ENCODE data around the gene WDR91.

Gene WDR91

GRCh38 chr7:135211179-135211945 is at the start of gene WDR91:
Gene WDR91, minus strand, starts transcription at chr7:135211526. Its CDS starts 24 bp downstream, at chr7:135211502.
- Histone ChIP-seq H3K9ac (ENCODE audit: insufficient read length, low read depth) (peak within 1 kb of the TSS; percentile 90), H3K27me3 (ENCODE audit: insufficient read depth, insufficient read length) (peaks cover 9% of the 10 kb centered on the region), H3K4me3 (ENCODE audit: insufficient read length, low read depth) (peak within 1 kb of the TSS; percentile 78), H3K9me3 (ENCODE audit: insufficient read depth, low read length) (no peaks in the 10 kb centered on the region), H3K4me1 (ENCODE audit: insufficient read depth, insufficient read length) (peaks cover 2% of the 10 kb centered on the region), H3K36me3 (ENCODE audit: insufficient read depth, insufficient read length, low read length) (peaks cover 7% of the 10 kb centered on the region)
- no peak for TF ChIP-seq YY1 (IDR thresholded peaks at IDR 0.05; ENCODE audit: insufficient read depth, insufficient read length)
- TF ChIP-seq ZNF274 (IDR thresholded peaks at IDR 0.05; ENCODE audit: low read depth, low read length), result no peak
- no peak for TF ChIP-seq SUZ12 (IDR thresholded peaks at IDR 0.05; ENCODE audit: extremely low read depth, insufficient read depth, insufficient read length)
- peak; percentile 84 for DNase-seq (ENCODE audit: low read depth, low spot score)

GRCh38 chr7:135260470-135260869 is 49.1 kb upstream of the WDR91 start:
- Histone ChIP-seq H3K27me3 (ENCODE audit: insufficient read depth, insufficient read length) (no peaks in the 10 kb centered on the region), H3K9ac (ENCODE audit: insufficient read length, low read depth) (no peak overlapping the region), H3K36me3 (ENCODE audit: insufficient read depth, insufficient read length, low read length) (no peaks in the 10 kb centered on the region), H3K9me3 (ENCODE audit: insufficient read depth, low read length) (peaks cover 17% of the 10 kb centered on the region; the same call in 1 of the 2 replicates), H3K4me3 (ENCODE audit: insufficient read length, low read depth) (no peak overlapping the region), H3K4me1 (ENCODE audit: insufficient read depth, insufficient read length) (peaks cover 3% of the 10 kb centered on the region)
- DNase-seq (ENCODE audit: low read depth, low spot score), result no peak
- TF ChIP-seq YY1 (IDR thresholded peaks at IDR 0.05; ENCODE audit: insufficient read depth, insufficient read length) (no peak), ZNF274 (IDR thresholded peaks at IDR 0.05; ENCODE audit: low read depth, low read length) (no peak), SUZ12 (IDR thresholded peaks at IDR 0.05; ENCODE audit: extremely low read depth, insufficient read depth, insufficient read length) (no peak)

GRCh38 chr7:135259702-135260101 is 48.4 kb upstream of the WDR91 start:
- H3K27me3 ChIP-seq (ENCODE audit: insufficient read depth, insufficient read length), result no peaks in the 10 kb centered on the region
- H3K36me3 ChIP-seq (ENCODE audit: insufficient read depth, insufficient read length, low read length), result no peaks in the 10 kb centered on the region
- peaks cover 17% of the 10 kb centered on the region; the same call in 1 of the 2 replicates for H3K9me3 ChIP-seq (ENCODE audit: insufficient read depth, low read length)
- H3K4me1 ChIP-seq (ENCODE audit: insufficient read depth, insufficient read length), result peaks cover 3% of the 10 kb centered on the region
- H3K9ac ChIP-seq (ENCODE audit: insufficient read length, low read depth), result no peak overlapping the region
- H3K4me3 ChIP-seq (ENCODE audit: insufficient read length, low read depth), result no peak overlapping the region
- no peak for DNase-seq (ENCODE audit: low read depth, low spot score)
- TF ChIP-seq ZNF274 (IDR thresholded peaks at IDR 0.05; ENCODE audit: low read depth, low read length) (no peak), YY1 (IDR thresholded peaks at IDR 0.05; ENCODE audit: insufficient read depth, insufficient read length) (no peak), SUZ12 (IDR thresholded peaks at IDR 0.05; ENCODE audit: extremely low read depth, insufficient read depth, insufficient read length) (no peak)

GRCh38 chr7:135258585-135258984 is 47.3 kb upstream of the WDR91 start:
- Histone ChIP-seq H3K27me3 (ENCODE audit: insufficient read depth, insufficient read length) (no peaks in the 10 kb centered on the region), H3K36me3 (ENCODE audit: insufficient read depth, insufficient read length, low read length) (no peaks in the 10 kb centered on the region), H3K9ac (ENCODE audit: insufficient read length, low read depth) (no peak overlapping the region), H3K4me1 (ENCODE audit: insufficient read depth, insufficient read length) (peaks cover 3% of the 10 kb centered on the region), H3K4me3 (ENCODE audit: insufficient read length, low read depth) (no peak overlapping the region), H3K9me3 (ENCODE audit: insufficient read depth, low read length) (peaks cover 7% of the 10 kb centered on the region; the same call in 1 of the 2 replicates)
- DNase-seq (ENCODE audit: low read depth, low spot score), result no peak
- TF ChIP-seq SUZ12 (IDR thresholded peaks at IDR 0.05; ENCODE audit: extremely low read depth, insufficient read depth, insufficient read length) (no peak), YY1 (IDR thresholded peaks at IDR 0.05; ENCODE audit: insufficient read depth, insufficient read length) (no peak), ZNF274 (IDR thresholded peaks at IDR 0.05; ENCODE audit: low read depth, low read length) (no peak)

- Histone ChIP-seq H3K9me3 (ENCODE audit: insufficient read depth, low read length) (no peaks in the 10 kb centered on the region), H3K4me1 (ENCODE audit: insufficient read depth, insufficient read length) (peaks cover 3% of the 10 kb centered on the region), H3K9ac (ENCODE audit: insufficient read length, low read depth) (no peak overlapping the region), H3K36me3 (ENCODE audit: insufficient read depth, insufficient read length, low read length) (no peaks in the 10 kb centered on the region), H3K4me3 (ENCODE audit: insufficient read length, low read depth) (no peak overlapping the region), H3K27me3 (ENCODE audit: insufficient read depth, insufficient read length) (no peaks in the 10 kb centered on the region)
- TF ChIP-seq SUZ12 (IDR thresholded peaks at IDR 0.05; ENCODE audit: extremely low read depth, insufficient read depth, insufficient read length) (no peak), YY1 (IDR thresholded peaks at IDR 0.05; ENCODE audit: insufficient read depth, insufficient read length) (no peak), ZNF274 (IDR thresholded peaks at IDR 0.05; ENCODE audit: low read depth, low read length) (no peak)
- no peak for DNase-seq (ENCODE audit: low read depth, low spot score)
These were observed 46.5 kb upstream of the WDR91 start for GRCh38 chr7:135257790-135258189.

GRCh38 chr7:135253851-135254771 is 42.8 kb upstream of the WDR91 start:
- H3K27me3 ChIP-seq (ENCODE audit: insufficient read depth, insufficient read length), result no peaks in the 10 kb centered on the region
- no peak for DNase-seq (ENCODE audit: low read depth, low spot score)
- H3K4me3 ChIP-seq (ENCODE audit: insufficient read length, low read depth), result no peak overlapping the region
- H3K4me1 ChIP-seq (ENCODE audit: insufficient read depth, insufficient read length), result peaks cover 2% of the 10 kb centered on the region
- TF ChIP-seq ZNF274 (IDR thresholded peaks at IDR 0.05; ENCODE audit: low read depth, low read length) (no peak), SUZ12 (IDR thresholded peaks at IDR 0.05; ENCODE audit: extremely low read depth, insufficient read depth, insufficient read length) (no peak), YY1 (IDR thresholded peaks at IDR 0.05; ENCODE audit: insufficient read depth, insufficient read length) (no peak)
- H3K9ac ChIP-seq (ENCODE audit: insufficient read length, low read depth), result no peak overlapping the region
- no peaks in the 10 kb centered on the region for H3K9me3 ChIP-seq (ENCODE audit: insufficient read depth, low read length)
- no peaks in the 10 kb centered on the region for H3K36me3 ChIP-seq (ENCODE audit: insufficient read depth, insufficient read length, low read length)

All from NT2/D1 (cell line).